ENCODE measurements around the gene GFRA4.

GFRA4 gene

DNA sequence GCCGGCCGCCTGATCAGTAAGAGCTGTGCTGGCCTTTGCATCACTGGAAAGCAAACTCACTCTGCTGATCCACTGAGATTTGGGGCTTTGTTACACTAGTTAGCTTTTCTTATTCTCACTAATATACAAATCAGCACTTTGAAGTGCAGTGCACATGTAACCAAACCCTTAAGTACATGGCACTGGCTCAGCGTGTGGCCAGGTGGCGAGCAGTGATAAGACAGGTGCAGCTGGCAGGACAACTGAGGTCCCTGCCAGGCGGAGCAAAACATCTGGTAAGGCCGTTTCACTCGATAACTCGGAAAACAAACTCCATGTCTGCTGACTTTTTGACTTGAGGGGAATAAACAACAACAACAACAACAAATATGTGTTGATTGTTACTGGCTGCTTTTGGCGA lies 11.0 kb downstream of the GFRA4 start:
- POLR2A ChIA-PET = no interaction called here
- CTCF ChIA-PET = interaction anchor here (1.0 kb wide), 1 partner anchor 18 kb away, joined by 3 read pairs; no protein-coding TSS in a partner anchor
- WGBS (ENCODE audit: insufficient coverage) = 100% methylated on average over 3 of the region's 9 CpGs

DNA sequence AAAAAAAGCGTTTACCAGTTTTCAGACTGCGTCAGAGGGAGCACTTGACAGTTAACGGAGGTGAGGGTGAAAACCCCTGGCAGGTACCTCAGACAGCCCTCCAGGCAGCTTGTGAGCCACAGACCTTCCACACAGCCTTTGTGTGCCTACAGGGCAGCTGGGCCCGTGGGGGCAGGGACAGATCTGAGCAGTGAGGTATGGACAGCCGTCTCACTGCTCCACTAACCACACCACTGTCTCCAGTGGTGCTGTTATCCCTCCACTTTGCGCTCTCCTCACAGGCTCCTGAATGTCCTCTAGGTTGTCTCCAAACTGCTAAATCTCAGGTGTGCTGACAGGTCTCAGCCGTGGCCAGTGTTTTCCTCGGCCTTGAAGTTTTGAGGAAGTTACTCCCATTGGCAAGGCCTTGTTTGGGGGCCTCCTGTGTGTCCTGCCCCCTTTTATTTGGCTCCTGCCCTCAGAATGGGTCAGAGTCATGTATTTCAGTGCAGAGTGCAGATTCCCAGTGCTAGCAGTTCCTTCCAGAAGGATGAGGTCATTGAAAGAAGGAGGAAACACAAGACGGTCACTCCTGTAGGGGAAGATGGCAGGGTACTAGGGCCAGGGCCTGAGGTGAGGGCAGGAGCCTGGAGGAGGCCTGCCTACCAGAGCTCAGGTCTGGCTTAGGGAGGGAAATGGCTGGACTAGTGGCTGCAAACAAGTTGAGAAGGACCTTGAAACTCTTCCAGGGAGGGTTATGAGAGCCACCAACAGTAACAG lies 11.8 kb downstream of the GFRA4 start:
- Histone ChIP-seq H3K36me3 (ENCODE audit: control insufficient read depth in 4 of 4, insufficient read depth in 4 of 4, low read length in 3 of 4) (peaks cover 0 to 16% (median 10%) of the 10 kb centered on the region in 4 experiments), H3K9me3 (ENCODE audit: control extremely low read depth in 1 of 5, control insufficient read depth in 4 of 5, insufficient read depth in 2 of 5, low read depth in 1 of 5, low read length in 4 of 5) (no peaks in the 10 kb centered on the region), H3K27ac (ENCODE audit: insufficient read depth in 1 of 2, low read depth in 1 of 2, low read length in 2 of 2, poor library complexity in 1 of 2, severe bottlenecking in 2 of 2) (no peak overlapping the region), H3K4me3 (ENCODE audit: control insufficient read depth in 1 of 7, extremely low read depth in 1 of 7, insufficient read depth in 4 of 7, low read depth in 2 of 7, low read length in 6 of 7) (no peak overlapping the region), H3K4me1 (ENCODE audit: control extremely low read depth in 1 of 4, control insufficient read depth in 4 of 4, insufficient read depth in 4 of 4, low read length in 3 of 4) (peaks cover 0 to 10% (median 3%) of the 10 kb centered on the region in 4 experiments), H3K27me3 (replicated peaks in 2 of 5; ENCODE audit: control insufficient read depth in 4 of 5, insufficient read depth in 5 of 5, low read length in 4 of 5) (peaks cover 0 to 4% (median 0%) of the 10 kb centered on the region in 5 experiments)
- 87% methylated on average over 8 of the region's 9 CpGs for WGBS (ENCODE audit: insufficient coverage)
- ChIA-PET CTCF (interaction anchor here (1.0 kb wide), 1 partner anchor 18 kb away, joined by 3 read pairs; no protein-coding TSS in a partner anchor), POLR2A (interaction anchor here (0.6 kb wide), 1 partner anchor 30 kb away, joined by 3 read pairs; the partner anchor contains the start of gene ADAM33)
- no peak for DNase-seq

More for the DNA sequence above, 11.0 kb downstream of the GFRA4 start:
- H3K4me1 ChIP-seq (ENCODE audit: control extremely low read depth in 1 of 4, control insufficient read depth in 4 of 4, insufficient read depth in 4 of 4, low read length in 3 of 4) = peaks cover 0 to 10% (median 3%) of the 10 kb centered on the region in 4 experiments
- H3K27ac ChIP-seq (ENCODE audit: insufficient read depth in 1 of 2, low read depth in 1 of 2, low read length in 2 of 2, poor library complexity in 1 of 2, severe bottlenecking in 2 of 2) = no peak overlapping the region
- peaks cover 0 to 11% (median 7%) of the 10 kb centered on the region in 4 experiments for H3K36me3 ChIP-seq (ENCODE audit: control insufficient read depth in 4 of 4, insufficient read depth in 4 of 4, low read length in 3 of 4)
- DNase-seq = peak in 1 of 3 donors; percentile 27
- peaks cover 0 to 6% (median 0%) of the 10 kb centered on the region in 5 experiments for H3K27me3 ChIP-seq (replicated peaks in 2 of 5; ENCODE audit: control insufficient read depth in 4 of 5, insufficient read depth in 5 of 5, low read length in 4 of 5)
- no peaks in the 10 kb centered on the region for H3K9me3 ChIP-seq (ENCODE audit: control extremely low read depth in 1 of 5, control insufficient read depth in 4 of 5, insufficient read depth in 2 of 5, low read depth in 1 of 5, low read length in 4 of 5)
- no peak overlapping the region for H3K4me3 ChIP-seq (ENCODE audit: control insufficient read depth in 1 of 7, extremely low read depth in 1 of 7, insufficient read depth in 4 of 7, low read depth in 2 of 7, low read length in 6 of 7)

DNA sequence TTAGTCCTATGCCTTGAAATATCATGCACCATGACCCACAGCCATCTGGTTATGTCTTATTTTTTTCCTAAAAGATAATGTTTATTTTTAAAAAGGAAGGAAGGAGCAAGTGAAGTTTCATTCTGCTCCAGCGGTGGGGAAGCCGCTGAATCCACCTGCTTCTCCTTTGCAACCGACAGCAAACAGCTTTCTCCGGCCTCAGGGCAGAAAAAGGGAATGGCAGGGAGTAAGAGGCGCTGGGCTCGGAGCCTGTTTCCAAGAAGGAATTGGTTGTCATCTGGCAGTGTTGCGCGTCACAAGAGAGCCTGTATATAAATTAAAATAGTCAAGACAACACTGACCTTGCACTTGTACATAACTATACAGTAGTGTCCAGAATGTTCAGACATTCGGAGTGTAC lies 14.2 kb downstream of the GFRA4 start:
- no peaks in the 10 kb centered on the region for H3K9me3 ChIP-seq (ENCODE audit: control extremely low read depth in 1 of 5, control insufficient read depth in 4 of 5, insufficient read depth in 2 of 5, low read depth in 1 of 5, low read length in 4 of 5)
- H3K36me3 ChIP-seq (ENCODE audit: control insufficient read depth in 4 of 4, insufficient read depth in 4 of 4, low read length in 3 of 4) = peaks cover 0 to 28% (median 21%) of the 10 kb centered on the region in 4 experiments
- no peak for DNase-seq
- CTCF ChIA-PET = no interaction called here
- no peak overlapping the region for H3K4me3 ChIP-seq (ENCODE audit: control insufficient read depth in 1 of 7, extremely low read depth in 1 of 7, insufficient read depth in 4 of 7, low read depth in 2 of 7, low read length in 6 of 7)
- no peak overlapping the region for H3K27ac ChIP-seq (ENCODE audit: insufficient read depth in 1 of 2, low read depth in 1 of 2, low read length in 2 of 2, poor library complexity in 1 of 2, severe bottlenecking in 2 of 2)
- H3K27me3 ChIP-seq (replicated peaks in 2 of 5; ENCODE audit: control insufficient read depth in 4 of 5, insufficient read depth in 5 of 5, low read length in 4 of 5) = no peaks in the 10 kb centered on the region
- POLR2A ChIA-PET = no interaction called here
- peaks cover 0 to 10% (median 3%) of the 10 kb centered on the region in 4 experiments for H3K4me1 ChIP-seq (ENCODE audit: control extremely low read depth in 1 of 4, control insufficient read depth in 4 of 4, insufficient read depth in 4 of 4, low read length in 3 of 4)
- WGBS (ENCODE audit: insufficient coverage) = 94% methylated on average over 5 of the region's 9 CpGs

DNA sequence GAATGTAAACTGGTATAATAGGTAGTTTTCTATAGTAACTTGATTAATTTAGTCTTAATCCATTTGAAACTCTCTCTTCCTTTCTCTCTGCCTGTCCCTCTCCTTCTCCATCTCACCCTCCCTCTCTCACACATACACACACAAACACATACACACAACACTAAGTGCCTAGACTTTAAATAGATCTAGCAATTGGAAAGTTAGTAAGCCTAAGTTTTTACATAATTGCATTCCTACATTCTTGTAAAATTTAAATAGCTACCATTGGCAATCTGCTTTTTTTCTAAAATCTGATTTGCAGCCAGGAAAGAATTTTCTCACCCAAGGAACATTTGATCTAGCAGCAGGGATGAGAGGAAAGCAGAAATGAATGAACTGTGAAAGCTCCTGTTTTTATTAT lies 15.7 kb downstream of the GFRA4 start:
- DNase-seq = no peak
- H3K9me3 ChIP-seq (ENCODE audit: control extremely low read depth in 1 of 5, control insufficient read depth in 4 of 5, insufficient read depth in 2 of 5, low read depth in 1 of 5, low read length in 4 of 5) = no peaks in the 10 kb centered on the region
- ChIA-PET POLR2A (interaction anchor here (0.6 kb wide), 1 partner anchor 918 kb away, joined by 4 read pairs; no protein-coding TSS in a partner anchor), CTCF (interaction anchor here (1.3 kb wide), 1 partner anchor 26 kb away, joined by 4 read pairs; no protein-coding TSS in a partner anchor)
- H3K4me1 ChIP-seq (ENCODE audit: control extremely low read depth in 1 of 4, control insufficient read depth in 4 of 4, insufficient read depth in 4 of 4, low read length in 3 of 4) = no peaks in the 10 kb centered on the region
- H3K36me3 ChIP-seq (ENCODE audit: control insufficient read depth in 4 of 4, insufficient read depth in 4 of 4, low read length in 3 of 4) = peaks cover 0 to 29% (median 23%) of the 10 kb centered on the region in 4 experiments
- no peak overlapping the region for H3K27ac ChIP-seq (ENCODE audit: insufficient read depth in 1 of 2, low read depth in 1 of 2, low read length in 2 of 2, poor library complexity in 1 of 2, severe bottlenecking in 2 of 2)
- no peaks in the 10 kb centered on the region for H3K27me3 ChIP-seq (replicated peaks in 2 of 5; ENCODE audit: control insufficient read depth in 4 of 5, insufficient read depth in 5 of 5, low read length in 4 of 5)
- H3K4me3 ChIP-seq (ENCODE audit: control insufficient read depth in 1 of 7, extremely low read depth in 1 of 7, insufficient read depth in 4 of 7, low read depth in 2 of 7, low read length in 6 of 7) = no peak overlapping the region

DNA sequence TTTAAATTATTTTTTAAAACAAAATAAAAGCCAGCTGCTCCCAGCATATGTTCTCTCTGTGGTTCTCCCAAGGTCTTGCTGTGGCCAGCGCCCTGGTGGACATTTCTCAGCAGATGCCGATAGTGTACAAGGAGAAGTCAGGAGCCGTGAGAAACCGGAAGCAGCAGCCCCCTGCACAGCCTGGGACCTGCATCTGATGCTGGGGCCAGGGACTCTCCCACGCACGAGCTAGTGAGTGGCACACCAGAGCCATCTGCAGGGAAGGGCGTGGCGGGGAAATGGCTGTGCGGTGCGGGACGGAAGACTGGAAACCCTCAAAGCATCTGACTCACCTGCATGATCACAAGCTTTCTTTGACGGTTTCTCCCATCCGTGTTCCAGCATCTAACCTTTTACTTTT lies 16.5 kb downstream of the GFRA4 start:
- ChIA-PET POLR2A (no interaction called here), CTCF (interaction anchor here (1.2 kb wide), 1 partner anchor 30 kb away, joined by 3 read pairs; no protein-coding TSS in a partner anchor)
- Histone ChIP-seq H3K27me3 (replicated peaks in 2 of 5; ENCODE audit: control insufficient read depth in 4 of 5, insufficient read depth in 5 of 5, low read length in 4 of 5) (no peaks in the 10 kb centered on the region), H3K27ac (ENCODE audit: insufficient read depth in 1 of 2, low read depth in 1 of 2, low read length in 2 of 2, poor library complexity in 1 of 2, severe bottlenecking in 2 of 2) (no peak overlapping the region), H3K36me3 (ENCODE audit: control insufficient read depth in 4 of 4, insufficient read depth in 4 of 4, low read length in 3 of 4) (peaks cover 0 to 33% (median 23%) of the 10 kb centered on the region in 4 experiments), H3K4me1 (ENCODE audit: control extremely low read depth in 1 of 4, control insufficient read depth in 4 of 4, insufficient read depth in 4 of 4, low read length in 3 of 4) (no peaks in the 10 kb centered on the region), H3K9me3 (ENCODE audit: control extremely low read depth in 1 of 5, control insufficient read depth in 4 of 5, insufficient read depth in 2 of 5, low read depth in 1 of 5, low read length in 4 of 5) (no peaks in the 10 kb centered on the region), H3K4me3 (ENCODE audit: control insufficient read depth in 1 of 7, extremely low read depth in 1 of 7, insufficient read depth in 4 of 7, low read depth in 2 of 7, low read length in 6 of 7) (no peak overlapping the region)
- no peak for DNase-seq
- 91% methylated on average over 12 of the region's 13 CpGs for WGBS (ENCODE audit: insufficient coverage)

DNA sequence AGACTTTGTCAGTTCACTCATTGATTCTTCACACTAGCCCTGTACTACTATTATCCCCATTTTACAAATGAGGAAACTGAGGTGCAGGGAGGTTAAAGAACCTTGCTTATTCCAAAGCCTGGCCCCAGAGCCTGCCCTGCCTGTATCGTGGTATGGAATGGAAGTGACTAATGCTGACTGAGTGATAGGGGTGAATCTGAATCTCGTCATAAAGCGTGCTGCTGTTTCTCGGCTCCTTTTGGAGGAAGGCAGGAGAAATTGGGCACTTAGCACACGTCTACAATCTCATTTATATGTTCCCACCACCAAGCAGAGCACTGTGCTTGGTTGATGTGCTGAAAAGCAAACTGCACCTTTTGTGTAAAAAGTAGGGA lies 17.1 kb downstream of the GFRA4 start:
- no CpG with 5 or more reads among the region's 5 CpGs for WGBS (ENCODE audit: insufficient coverage)
- no peak for DNase-seq
- H3K27ac ChIP-seq (ENCODE audit: insufficient read depth in 1 of 2, low read depth in 1 of 2, low read length in 2 of 2, poor library complexity in 1 of 2, severe bottlenecking in 2 of 2) = no peak overlapping the region
- no peaks in the 10 kb centered on the region for H3K9me3 ChIP-seq (ENCODE audit: control extremely low read depth in 1 of 5, control insufficient read depth in 4 of 5, insufficient read depth in 2 of 5, low read depth in 1 of 5, low read length in 4 of 5)
- no peaks in the 10 kb centered on the region for H3K4me1 ChIP-seq (ENCODE audit: control extremely low read depth in 1 of 4, control insufficient read depth in 4 of 4, insufficient read depth in 4 of 4, low read length in 3 of 4)
- no peaks in the 10 kb centered on the region for H3K27me3 ChIP-seq (replicated peaks in 2 of 5; ENCODE audit: control insufficient read depth in 4 of 5, insufficient read depth in 5 of 5, low read length in 4 of 5)
- ChIA-PET POLR2A (no interaction called here), CTCF (interaction anchor here (1.2 kb wide), 1 partner anchor 31 kb away, joined by 3 read pairs; no protein-coding TSS in a partner anchor)
- H3K36me3 ChIP-seq (ENCODE audit: control insufficient read depth in 4 of 4, insufficient read depth in 4 of 4, low read length in 3 of 4) = peaks cover 0 to 33% (median 21%) of the 10 kb centered on the region in 4 experiments
- no peak overlapping the region for H3K4me3 ChIP-seq (ENCODE audit: control insufficient read depth in 1 of 7, extremely low read depth in 1 of 7, insufficient read depth in 4 of 7, low read depth in 2 of 7, low read length in 6 of 7)
